ENCODE measurements around the gene RUNDC3A.

DNA sequence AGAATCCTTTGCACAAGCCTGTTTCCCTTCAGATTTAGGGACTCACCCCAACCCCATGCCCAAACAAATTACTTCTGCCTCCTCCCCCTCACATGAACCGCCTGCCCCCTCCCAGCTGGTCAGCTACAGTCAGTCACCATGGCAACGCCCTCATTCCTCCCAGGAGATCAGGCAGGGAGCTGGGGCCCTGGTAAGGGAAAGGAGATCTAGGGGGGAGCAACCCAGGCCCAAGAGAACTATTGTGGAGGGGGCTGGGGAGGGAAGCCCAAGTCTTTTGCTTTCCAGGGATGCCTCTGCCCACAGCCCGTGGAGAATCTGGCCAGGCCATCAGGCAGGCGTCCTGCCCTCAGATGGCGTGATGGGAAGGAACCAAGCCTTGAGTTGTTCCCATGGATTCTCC is 52.4 kb downstream of the RUNDC3A start:
- TF ChIP-seq, protein P1, sequence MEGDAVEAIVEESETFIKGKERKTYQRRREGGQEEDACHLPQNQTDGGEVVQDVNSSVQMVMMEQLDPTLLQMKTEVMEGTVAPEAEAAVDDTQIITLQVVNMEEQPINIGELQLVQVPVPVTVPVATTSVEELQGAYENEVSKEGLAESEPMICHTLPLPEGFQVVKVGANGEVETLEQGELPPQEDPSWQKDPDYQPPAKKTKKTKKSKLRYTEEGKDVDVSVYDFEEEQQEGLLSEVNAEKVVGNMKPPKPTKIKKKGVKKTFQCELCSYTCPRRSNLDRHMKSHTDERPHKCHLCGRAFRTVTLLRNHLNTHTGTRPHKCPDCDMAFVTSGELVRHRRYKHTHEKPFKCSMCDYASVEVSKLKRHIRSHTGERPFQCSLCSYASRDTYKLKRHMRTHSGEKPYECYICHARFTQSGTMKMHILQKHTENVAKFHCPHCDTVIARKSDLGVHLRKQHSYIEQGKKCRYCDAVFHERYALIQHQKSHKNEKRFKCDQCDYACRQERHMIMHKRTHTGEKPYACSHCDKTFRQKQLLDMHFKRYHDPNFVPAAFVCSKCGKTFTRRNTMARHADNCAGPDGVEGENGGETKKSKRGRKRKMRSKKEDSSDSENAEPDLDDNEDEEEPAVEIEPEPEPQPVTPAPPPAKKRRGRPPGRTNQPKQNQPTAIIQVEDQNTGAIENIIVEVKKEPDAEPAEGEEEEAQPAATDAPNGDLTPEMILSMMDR (tag by site-specific recombination; IDR thresholded peaks at IDR 0.05): no peak
- no peak for TF ChIP-seq ZNF501 (tag by site-specific recombination; IDR thresholded peaks at IDR 0.05)
- no peak for TF ChIP-seq REST (tag by site-specific recombination; IDR thresholded peaks at IDR 0.05)
- no peak for TF ChIP-seq ZNF26 (tag by site-specific recombination; IDR thresholded peaks at IDR 0.05)
- TF ChIP-seq, protein P2, sequence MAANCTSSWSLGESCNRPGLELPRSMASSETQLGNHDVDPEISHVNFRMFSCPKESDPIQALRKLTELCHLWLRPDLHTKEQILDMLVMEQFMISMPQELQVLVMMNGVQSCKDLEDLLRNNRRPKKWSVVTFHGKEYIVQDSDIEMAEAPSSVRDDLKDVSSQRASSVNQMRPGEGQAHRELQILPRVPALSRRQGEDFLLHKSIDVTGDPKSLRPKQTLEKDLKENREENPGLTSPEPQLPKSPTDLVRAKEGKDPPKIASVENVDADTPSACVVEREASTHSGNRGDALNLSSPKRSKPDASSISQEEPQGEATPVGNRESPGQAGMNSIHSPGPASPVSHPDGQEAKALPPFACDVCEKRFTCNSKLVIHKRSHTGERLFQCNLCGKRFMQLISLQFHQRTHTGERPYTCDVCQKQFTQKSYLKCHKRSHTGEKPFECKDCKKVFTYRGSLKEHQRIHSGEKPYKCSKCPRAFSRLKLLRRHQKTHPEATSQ (tag by site-specific recombination; IDR thresholded peaks at IDR 0.05): no peak
